ENCODE results near the gene AP5B1. TPM values are rescaled to one million over a fixed set of nuclear protein-coding genes. Genes with fewer than 3 reads are reported as not detected.

The AP5B1 gene
- total RNA-seq, 1 experiment from 2014 or later: 9.4 TPM

- no peak overlapping the region for H3K23ac ChIP-seq (ENCODE audit: insufficient read length, low read depth, low read length)
- H3K4ac ChIP-seq (ENCODE audit: low read depth, low read length): no peak overlapping the region
- no peak overlapping the region for H4K5ac ChIP-seq (ENCODE audit: insufficient read length, low read depth, low read length)
- H2BK5ac ChIP-seq (ENCODE audit: insufficient read length, low read length): no peak overlapping the region
- no peaks in the 10 kb centered on the region for H4K20me1 ChIP-seq (ENCODE audit: control insufficient read depth, insufficient read depth, insufficient read length)
- no peak overlapping the region for H4K91ac ChIP-seq (ENCODE audit: insufficient read length, low read depth, low read length)
- no peaks in the 10 kb centered on the region for H3K79me1 ChIP-seq (ENCODE audit: insufficient read depth, low read depth, low read length, poor library complexity, severe bottlenecking)
- no peak overlapping the region for H3T11ph ChIP-seq (ENCODE audit: low read length)
- H3K4me1 ChIP-seq (ENCODE audit: insufficient read depth, low read length): no peaks in the 10 kb centered on the region
- no peak overlapping the region for H2BK20ac ChIP-seq (ENCODE audit: low read depth, low read length, poor library complexity, severe bottlenecking)
- no peak overlapping the region for H4K8ac ChIP-seq (replicated peaks; ENCODE audit: insufficient read length, low read depth, low read length)
- H3K18ac ChIP-seq (ENCODE audit: insufficient read length, low read depth, low read length): no peak overlapping the region
- peaks cover 0 to 2% (median 0%) of the 10 kb centered on the region in 3 experiments; a peak in 1 of 7 replicates for H3K36me3 Mint-ChIP-seq (ENCODE audit: insufficient read depth in 1 of 3, low read depth in 3 of 3)
- no peak overlapping the region for H3K4me2 ChIP-seq (ENCODE audit: insufficient read depth, insufficient read length, low read length)
- H3K14ac ChIP-seq (ENCODE audit: insufficient read depth, low read length): no peak overlapping the region
- no peaks in the 10 kb centered on the region for H3K9me3 ChIP-seq (ENCODE audit: control insufficient read depth, low read depth, low read length)
- no peak overlapping the region for H2AFZ ChIP-seq (ENCODE audit: low read length)
- no peaks in the 10 kb centered on the region for H3K79me2 ChIP-seq (ENCODE audit: insufficient read depth, low read length)
- H3K9ac ChIP-seq (ENCODE audit: extremely low read depth, insufficient read length, low read length): no peak overlapping the region
- DNase-seq: no peak
- no peak overlapping the region for H3K27ac ChIP-seq (ENCODE audit: insufficient read length, low read depth, low read length)
- no peaks in the 10 kb centered on the region for H3K27me3 ChIP-seq (ENCODE audit: insufficient read depth, low read length)
- no peak overlapping the region for H2AK5ac ChIP-seq (ENCODE audit: insufficient read length, low read length)
- peaks cover 16 to 19% of the 10 kb centered on the region in 2 experiments for H3K9me3 Mint-ChIP-seq
- H3K27me3 Mint-ChIP-seq (ENCODE audit: low read depth): peaks cover 36% of the 10 kb centered on the region
- WGBS (ENCODE audit: extremely low coverage, insufficient read length, low lambda C conversion rate): no CpG with 5 or more reads among the region's 5 CpGs
- no peak overlapping the region for H3K27ac Mint-ChIP-seq
- no peak overlapping the region for H2BK120ac ChIP-seq (ENCODE audit: low read depth, low read length, poor library complexity, severe bottlenecking)
- no peak overlapping the region for H3K4me3 Mint-ChIP-seq
- H2BK12ac ChIP-seq (ENCODE audit: insufficient read length, low read depth, low read length): no peak overlapping the region
- H2BK15ac ChIP-seq (ENCODE audit: low read depth, low read length): no peak overlapping the region
- no peaks in the 10 kb centered on the region for H3K4me1 Mint-ChIP-seq
- TF ChIP-seq, protein P1, sequence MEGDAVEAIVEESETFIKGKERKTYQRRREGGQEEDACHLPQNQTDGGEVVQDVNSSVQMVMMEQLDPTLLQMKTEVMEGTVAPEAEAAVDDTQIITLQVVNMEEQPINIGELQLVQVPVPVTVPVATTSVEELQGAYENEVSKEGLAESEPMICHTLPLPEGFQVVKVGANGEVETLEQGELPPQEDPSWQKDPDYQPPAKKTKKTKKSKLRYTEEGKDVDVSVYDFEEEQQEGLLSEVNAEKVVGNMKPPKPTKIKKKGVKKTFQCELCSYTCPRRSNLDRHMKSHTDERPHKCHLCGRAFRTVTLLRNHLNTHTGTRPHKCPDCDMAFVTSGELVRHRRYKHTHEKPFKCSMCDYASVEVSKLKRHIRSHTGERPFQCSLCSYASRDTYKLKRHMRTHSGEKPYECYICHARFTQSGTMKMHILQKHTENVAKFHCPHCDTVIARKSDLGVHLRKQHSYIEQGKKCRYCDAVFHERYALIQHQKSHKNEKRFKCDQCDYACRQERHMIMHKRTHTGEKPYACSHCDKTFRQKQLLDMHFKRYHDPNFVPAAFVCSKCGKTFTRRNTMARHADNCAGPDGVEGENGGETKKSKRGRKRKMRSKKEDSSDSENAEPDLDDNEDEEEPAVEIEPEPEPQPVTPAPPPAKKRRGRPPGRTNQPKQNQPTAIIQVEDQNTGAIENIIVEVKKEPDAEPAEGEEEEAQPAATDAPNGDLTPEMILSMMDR (conservative IDR thresholded peaks at IDR 0.05): no peak
- no peak overlapping the region for H3K56ac ChIP-seq (ENCODE audit: insufficient read length, low read depth, low read length)
- H3K23me2 ChIP-seq (ENCODE audit: insufficient read length, low read depth, low read length, poor library complexity, severe bottlenecking): no peaks in the 10 kb centered on the region
Observed at GRCh38 chr11:65730461-65730860, 50.3 kb downstream of the AP5B1 start.
